G401 (cell line): ENCODE data around the gene MYL5. TPM values are rescaled to one million over a fixed set of nuclear protein-coding genes. Genes with fewer than 3 reads are reported as not detected.
A peak's percentile ranks its signal among the peaks of the same experiment; 100 is the strongest.
"Not testable (repeated sequence)": the region's sequence is repeated elsewhere in the genome, so short reads cannot be mapped to it uniquely, and the experiment has no call there.

Experiments
- DNase-seq: peaks from one replicate; pipeline ENCODE4 v3.0.0-alpha.2; 2015; ENCODE audit warnings: low spot score
- in situ Hi-C: cut with HindIII; loops from 2 replicates; pipeline ENCODE4 v1.10.0; 2016; ENCODE audit warnings: low sequenced_read_pairs, mixed read lengths
- total RNA-seq: library from RNA; depleted of rRNA; stranded (reverse); fragments of >200 nt; shearing (Covaris generic); gene quantifications from 2 replicates; pipeline ENCODE4 v1.2.3, GENCODE V29; 2014

Gene MYL5
- total RNA-seq, 1 experiment from 2014 or later = 4.5 TPM

GRCh38 chr4:717601-718320 lies 43.4 kb downstream of the MYL5 start:
- DNase-seq = no peak
- in situ Hi-C loops = no loop called here

- DNase-seq = no peak
- in situ Hi-C loops = no loop called here
Observed at GRCh38 chr4:718460-718859, 44.1 kb downstream of the MYL5 start.

DNA sequence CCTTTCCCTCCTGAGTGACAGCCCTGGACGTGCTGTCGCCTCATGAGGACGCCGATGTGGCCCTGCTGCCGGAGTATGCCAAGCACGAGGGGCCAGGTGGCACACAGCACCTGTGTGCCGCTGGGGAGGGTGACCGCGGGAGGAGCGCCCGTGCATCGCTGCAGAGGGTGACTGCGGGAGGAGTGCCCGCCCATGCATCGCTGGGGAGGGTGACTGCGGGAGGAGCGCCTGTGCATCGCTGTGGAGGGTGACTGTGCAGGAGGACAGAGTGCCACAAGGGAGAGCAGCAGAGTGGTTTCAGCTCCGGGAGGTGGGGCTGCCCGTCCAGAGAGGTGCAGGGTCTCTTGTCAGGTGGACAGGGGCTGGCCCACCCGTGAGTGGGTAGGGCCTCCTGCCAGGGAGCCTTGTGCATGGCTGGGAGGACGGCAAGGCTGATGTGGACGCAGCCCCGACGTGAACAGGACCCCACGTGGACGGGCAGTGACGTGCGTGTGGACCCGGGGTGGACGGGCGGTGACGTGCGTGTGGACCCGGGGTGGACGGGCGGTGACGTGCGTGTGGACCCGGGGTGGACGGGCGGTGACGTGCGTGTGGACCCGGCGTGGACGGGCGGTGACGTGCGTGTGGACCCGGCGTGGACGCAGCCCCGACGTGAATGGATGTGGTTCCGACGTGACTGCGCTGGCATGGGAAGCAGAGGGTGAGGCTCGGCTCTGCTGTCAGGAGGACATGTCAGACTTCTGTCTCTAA lies 45.9 kb downstream of the MYL5 start:
- in situ Hi-C loops = no loop called here
- DNase-seq = peak; percentile 58

DNA sequence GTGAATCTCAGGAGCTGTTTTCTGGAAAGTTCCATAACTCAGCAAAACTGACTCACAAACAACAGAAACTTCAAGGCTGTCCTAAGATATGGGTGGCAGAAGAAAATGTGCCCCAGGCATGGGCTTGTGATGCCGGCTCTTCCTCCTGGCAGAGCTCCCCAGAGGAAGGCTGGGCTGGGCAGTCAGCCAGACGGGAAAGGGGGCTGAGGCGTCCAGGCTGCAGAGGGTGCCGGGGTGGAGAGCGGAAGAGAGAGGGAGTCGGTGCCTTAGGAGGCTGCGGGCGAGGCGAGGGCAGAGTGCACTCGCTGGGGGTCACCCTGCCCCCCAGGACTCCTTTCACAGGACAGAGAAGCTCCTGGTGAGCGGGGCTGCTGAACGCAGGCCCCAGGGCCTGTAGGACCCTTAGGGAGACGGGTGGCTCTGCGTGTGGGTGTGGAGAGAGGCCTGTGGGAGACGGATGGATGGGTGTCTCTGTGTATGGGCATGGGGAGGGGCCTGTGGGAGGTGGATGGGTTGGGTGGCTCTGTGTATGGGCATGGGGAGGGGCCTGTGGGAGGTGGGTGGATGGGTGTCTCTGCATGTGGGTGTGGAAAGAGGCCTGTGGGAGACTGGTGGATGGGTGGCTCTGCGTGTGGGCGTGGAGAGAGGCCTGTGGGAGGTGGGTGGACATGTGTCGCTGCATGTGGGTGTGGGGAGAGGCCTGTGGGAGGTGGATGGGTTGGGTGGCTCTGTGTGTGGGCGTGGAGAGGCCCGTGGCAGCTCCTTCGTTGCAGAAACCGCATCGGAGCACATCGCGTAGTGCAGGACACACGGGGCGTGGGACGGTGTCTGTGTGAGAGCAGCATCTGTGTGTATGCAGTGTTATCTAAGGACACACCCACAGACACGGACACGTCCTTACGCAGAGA lies 47.2 kb downstream of the MYL5 start:
- in situ Hi-C loops = no loop called here
- DNase-seq = no peak

DNA sequence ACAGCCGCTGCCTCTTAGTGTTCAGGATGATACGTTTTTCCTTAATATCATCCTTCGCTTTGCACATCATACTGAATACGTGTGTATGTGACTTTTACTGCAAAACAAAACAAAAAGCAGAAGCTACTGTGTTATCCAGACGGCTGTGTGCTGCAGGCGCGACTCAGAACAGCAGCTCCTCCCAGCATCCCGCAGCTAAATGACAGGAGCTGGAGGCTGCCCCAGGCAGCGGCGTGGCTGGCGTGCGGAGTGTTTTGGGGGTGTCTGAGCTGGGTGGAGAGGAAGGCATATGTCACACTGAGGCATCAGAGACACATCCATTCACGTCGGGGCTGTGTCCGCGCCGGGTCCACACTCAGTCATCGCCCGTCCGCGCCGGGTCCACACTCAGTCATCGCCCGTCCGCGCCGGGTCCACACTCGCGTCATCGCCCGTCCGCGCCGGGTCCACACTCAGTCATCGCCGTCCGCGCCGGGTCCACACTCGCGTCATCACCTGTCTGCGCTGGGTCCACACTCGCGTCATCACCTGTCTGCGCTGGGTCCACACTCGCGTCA lies 47.9 kb downstream of the MYL5 start:
- in situ Hi-C loops = no loop called here
- DNase-seq = no peak

DNA sequence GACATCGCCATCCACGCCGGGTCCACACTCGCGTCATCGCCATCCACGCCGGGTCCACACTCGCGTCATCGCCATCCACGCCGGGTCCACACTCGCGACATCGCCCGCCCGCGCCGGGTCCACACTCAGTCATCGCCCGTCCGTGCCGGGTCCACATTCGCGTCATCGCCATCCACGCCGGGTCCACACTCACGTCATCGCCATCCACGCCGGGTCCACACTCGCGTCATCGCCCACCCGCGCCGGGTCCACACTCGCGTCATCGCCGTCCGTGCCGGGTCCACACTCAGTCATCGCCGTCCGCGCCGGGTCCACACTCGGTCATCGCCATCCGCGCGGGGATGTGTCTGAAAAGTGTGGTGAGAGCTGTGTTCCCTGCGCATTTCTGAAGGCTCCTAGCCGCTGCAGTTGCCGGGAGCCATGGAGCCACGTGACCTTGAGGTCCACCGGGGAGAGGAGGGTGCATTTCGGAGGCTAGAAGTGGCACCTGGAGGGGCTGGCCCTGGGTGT lies 48.6 kb downstream of the MYL5 start:
- DNase-seq = no peak
- in situ Hi-C loops = no loop called here

DNA sequence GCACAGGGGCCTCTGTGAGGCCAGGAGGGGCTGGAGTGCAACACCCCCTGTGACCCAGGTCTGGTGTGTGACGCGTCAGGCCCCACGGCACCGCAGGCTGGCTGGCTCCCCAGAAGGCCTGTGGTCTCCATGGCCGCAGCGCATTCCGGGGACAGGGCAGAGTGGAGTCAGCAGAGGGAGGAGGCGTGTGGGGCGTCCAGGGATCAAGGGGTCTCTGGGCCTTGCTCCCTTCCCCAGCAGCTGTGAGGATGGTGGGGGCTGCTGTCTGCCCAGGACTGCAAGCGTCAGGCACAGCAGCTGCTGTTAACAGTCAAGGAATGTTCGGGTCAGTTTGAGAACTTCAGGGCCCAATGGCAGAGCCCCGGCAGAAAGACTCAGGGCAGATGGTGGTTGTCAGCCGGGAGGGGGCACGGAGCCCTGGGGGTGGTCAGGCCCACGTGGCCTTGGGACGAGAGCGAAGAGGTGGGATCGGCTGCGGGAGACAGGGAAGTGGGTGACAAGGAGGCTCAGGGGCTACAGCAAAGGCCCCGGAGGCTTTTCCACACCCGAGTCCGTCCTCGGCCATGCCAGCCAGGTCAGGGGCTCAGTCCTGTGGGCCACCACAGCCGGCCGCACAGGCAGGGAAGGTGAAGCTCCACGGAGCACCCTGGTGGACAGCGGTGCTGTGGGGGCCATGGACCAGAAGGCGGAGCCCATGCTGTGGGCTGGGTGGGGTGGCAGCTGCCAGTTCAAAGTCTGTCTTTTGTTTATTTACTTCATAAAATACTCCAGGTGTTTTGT lies 49.6 kb downstream of the MYL5 start:
- in situ Hi-C loops = no loop called here
- no peak for DNase-seq

GRCh38 chr4:725391-726234 lies 51.3 kb downstream of the MYL5 start:
- in situ Hi-C loops = no loop called here
- DNase-seq = no peak

- DNase-seq = peak; percentile 80
- in situ Hi-C loops = no loop called here
Observed at GRCh38 chr4:726235-726787, 52.0 kb downstream of the MYL5 start.

DNA sequence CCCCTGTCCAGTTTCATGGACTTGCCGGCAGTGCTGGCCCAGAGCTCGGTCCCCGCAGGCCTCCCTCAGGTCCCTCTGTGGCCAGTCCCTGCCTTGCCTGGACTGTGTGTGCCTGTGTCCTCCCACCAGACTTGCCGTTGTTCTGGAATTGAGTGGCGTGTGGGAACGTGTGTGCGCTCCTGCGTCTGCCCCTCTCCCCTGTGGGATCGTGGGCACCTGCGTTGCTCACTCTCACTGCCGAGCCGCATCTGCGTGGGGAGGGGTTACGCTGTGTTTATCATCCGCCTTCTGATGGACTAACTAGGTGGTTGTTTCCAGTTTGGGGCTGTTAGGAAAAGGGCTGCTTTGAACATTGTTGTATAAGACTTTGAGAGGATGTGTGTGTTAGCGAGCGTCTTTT lies 52.5 kb downstream of the MYL5 start:
- DNase-seq = peak; percentile 45
- in situ Hi-C loops = no loop called here

- in situ Hi-C loops = no loop called here
- peak; percentile 52 for DNase-seq
Observed at GRCh38 chr4:727576-727975, 53.2 kb downstream of the MYL5 start.

DNA sequence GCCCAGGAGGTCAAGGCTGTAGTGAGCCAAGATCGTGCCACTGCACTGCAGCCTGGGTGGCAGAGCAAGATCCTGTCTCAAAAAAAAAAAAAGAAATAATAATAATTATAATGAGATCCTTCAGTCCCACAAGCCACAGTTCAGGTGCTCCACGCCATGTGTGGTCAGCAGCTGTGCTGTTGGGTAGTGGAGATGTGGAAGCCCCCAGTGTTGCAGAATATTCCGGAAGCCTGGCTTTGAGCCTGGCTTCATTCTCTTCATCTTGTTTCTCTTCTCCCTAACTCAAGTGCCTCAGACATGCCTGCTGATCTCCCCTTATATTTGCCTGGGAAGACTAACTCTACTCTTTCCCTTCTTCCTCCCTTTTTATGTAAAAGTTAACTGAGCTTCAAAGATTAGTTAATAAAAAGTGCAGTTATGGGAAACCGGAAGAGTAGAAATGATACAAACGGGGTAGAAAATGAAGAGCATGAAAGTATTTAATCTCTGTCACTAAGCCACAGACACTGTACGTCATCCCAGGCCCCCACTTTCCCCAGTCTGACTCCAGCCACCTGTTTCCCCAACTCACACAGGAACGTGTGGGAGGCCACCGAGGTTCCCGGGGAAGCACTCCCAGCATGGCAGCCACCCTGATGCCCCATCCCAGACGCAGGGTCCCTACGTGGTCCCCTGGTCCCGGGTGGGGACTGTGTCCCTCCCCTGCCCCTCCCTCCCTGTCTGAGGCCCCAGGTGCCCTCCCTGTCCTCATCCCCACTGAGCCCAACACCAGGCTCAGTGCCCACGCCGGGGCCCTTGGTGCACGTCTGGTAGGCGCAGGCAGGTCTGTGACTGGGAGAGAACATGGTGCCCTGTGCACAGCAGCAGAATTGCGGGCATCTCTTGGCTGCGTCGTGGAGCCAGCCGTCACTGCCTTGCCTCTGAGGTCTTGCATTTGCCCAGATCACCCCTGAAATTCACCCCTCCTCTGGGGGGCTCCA lies 55.3 kb downstream of the MYL5 start:
- DNase-seq = no peak
- in situ Hi-C loops = no loop called here

DNA sequence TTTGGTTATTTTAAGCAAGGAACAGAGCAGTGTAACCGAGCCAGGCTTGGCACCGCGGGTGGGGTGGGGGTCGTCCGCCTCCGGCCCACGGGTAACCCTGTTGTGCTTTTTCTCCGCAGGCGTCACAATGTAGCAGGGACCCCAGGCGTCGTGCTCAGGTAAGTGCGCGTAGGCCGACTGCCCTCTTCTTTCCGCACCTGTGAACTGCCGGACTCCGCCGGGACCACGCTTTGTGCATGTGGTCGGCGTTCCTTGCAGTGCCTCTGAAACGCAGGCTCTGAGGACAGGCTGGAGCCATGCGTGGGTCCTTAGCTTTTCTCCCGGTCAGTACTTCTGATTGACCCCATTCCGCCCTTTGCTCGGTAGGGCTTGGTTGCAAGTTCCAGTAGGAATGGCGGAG lies 56.2 kb downstream of the MYL5 start:
- no peak for DNase-seq
- in situ Hi-C loops = no loop called here

DNA sequence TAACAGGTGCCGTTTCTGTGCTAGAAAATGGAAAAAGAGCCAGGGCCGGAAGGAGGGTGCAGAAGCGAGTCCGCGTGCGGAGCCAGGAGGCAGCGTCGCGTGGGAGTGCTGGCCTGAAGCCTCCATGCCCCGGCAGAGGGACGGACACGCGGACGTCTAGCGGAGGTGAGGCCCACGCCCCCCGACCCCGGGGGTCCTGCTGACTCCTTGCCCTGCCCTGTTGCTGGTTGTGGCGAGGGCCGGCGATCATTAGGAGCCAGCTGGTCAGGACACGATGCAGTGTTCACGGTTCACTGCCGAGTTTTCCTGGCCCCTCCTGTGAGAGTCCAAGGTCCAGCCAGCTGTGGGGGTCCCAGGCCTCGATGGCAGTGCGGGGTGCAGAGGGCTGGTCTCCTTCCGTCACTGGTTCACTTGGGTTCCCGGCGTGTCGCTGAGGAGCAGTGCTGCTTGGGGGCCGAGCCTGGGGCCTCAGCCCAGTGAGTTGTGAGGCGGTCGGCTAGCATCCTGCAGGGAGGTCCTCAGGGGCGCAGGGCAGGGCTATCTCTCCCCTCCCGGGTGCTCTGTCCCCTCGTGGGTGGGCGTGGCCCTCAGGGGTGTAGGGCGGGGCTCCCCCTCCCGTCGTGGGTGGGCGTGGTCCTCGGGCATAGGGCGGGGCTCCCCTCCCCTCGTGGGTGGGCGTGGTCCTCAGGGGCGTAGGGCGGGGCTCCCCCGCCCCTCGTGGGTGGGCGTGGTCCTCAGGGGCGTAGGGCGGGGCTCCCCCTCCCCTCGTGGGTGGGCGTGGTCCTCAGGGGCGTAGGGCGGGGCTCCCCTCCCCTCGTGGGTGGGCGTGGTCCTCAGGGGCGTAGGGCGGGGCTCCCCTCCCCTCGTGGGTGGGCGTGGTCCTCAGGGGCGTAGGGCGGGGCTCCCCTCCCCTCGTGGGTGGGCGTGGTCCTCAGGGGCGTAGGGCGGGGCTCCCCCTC lies 56.9 kb downstream of the MYL5 start:
- in situ Hi-C loops, DNase-seq: not testable (repeated sequence)
